Measurements from ENCODE around the gene SSRP1.

DNA sequence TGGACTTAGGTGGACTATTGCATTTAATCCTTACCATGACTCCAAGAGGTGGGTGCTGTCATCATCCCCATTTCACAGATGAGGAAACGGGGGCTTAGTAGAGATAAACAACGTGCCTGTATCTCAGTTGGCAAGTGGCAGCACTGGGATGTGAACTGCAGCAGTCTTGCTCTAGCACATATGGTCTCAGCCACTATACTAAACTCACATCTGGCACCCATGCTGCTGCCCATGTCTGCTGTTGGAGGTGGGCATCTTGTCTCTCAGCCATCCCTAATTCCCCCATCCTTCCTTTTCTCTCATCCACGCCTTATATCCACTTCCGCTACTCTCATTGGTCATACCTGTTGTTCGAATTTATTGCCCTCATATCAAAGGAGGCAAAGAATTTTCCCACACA is 41.4 kb upstream of the SSRP1 start:
- TF ChIP-seq, protein P1, sequence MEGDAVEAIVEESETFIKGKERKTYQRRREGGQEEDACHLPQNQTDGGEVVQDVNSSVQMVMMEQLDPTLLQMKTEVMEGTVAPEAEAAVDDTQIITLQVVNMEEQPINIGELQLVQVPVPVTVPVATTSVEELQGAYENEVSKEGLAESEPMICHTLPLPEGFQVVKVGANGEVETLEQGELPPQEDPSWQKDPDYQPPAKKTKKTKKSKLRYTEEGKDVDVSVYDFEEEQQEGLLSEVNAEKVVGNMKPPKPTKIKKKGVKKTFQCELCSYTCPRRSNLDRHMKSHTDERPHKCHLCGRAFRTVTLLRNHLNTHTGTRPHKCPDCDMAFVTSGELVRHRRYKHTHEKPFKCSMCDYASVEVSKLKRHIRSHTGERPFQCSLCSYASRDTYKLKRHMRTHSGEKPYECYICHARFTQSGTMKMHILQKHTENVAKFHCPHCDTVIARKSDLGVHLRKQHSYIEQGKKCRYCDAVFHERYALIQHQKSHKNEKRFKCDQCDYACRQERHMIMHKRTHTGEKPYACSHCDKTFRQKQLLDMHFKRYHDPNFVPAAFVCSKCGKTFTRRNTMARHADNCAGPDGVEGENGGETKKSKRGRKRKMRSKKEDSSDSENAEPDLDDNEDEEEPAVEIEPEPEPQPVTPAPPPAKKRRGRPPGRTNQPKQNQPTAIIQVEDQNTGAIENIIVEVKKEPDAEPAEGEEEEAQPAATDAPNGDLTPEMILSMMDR (IDR thresholded peaks at IDR 0.05) = no peak
- TF ChIP-seq EP300 (IDR thresholded peaks at IDR 0.05) (no peak), POLR2A (IDR thresholded peaks at IDR 0.05) (no peak)
